HG02610 (cell line): ENCODE results near the gene ZNF266.
A peak's percentile ranks its signal among the peaks of the same experiment; 100 is the strongest.

Source experiments
- ATAC-seq: cut with Tn5 transposase; IDR thresholded peaks from one replicate; pipeline ENCODE4 v1.9.1; 2021; ENCODE audit warnings: mild to moderate bottlenecking, moderate library complexity; ENCODE audit not compliant: unreplicated experiment

The ZNF266 gene

GRCh38 chr19:9435279-9436268 is at the start of gene ZNF266:
ZNF266 (minus strand) TSS chr19:9435573; CDS start chr19:9420089, 15,484 bp downstream.
- ATAC-seq = peak; percentile 92

GRCh38 chr19:9485140-9485539 is 49.8 kb upstream of the ZNF266 start:
- no peak for ATAC-seq

DNA sequence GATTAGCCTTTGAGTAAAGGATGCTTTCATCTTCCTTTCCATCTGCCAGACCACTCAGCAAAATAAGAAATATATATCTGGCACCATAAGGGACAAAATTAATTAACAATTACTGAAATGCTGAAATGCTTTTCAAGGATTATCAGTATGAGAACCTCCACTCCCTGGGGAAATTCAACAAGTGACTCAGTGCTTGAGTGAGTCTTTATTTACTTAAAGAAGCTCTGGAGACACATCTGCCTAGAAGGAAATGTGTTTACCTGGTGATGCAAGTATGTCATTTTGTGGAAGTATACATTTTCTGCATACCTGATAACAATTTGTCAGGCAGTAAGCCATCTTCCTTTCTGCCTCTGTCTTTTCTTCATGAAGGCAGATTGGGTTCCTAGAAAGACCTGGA is 39.6 kb upstream of the ZNF266 start:
- no peak for ATAC-seq

- no peak for ATAC-seq
Measured at GRCh38 chr19:9467161-9467560, 31.8 kb upstream of the ZNF266 start.

- ATAC-seq = no peak
Measured at GRCh38 chr19:9461938-9462337, 26.6 kb upstream of the ZNF266 start.

- ATAC-seq = no peak
Measured at GRCh38 chr19:9456018-9456689, 20.8 kb upstream of the ZNF266 start.

DNA sequence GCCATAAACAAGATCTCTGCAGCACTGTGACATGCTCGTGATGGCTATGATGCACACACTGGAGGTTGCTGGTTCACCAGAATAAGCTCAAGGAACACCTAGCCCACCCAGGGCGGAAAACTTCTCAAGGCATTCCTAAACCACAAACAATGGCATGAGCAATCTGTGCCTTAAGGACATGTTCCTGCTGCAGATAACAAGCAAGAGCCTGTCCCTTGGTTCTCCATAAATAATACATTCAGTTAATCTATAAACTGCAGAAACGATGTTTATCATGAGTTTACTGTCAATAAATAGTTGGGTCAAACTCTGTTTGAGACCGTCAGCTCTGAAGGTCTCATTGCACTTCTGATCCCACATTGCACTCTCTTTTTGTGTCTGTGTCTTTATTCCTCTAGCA is 18.6 kb upstream of the ZNF266 start:
- ATAC-seq = no peak

GRCh38 chr19:9445037-9445436 is 9.7 kb upstream of the ZNF266 start:
- no peak for ATAC-seq

DNA sequence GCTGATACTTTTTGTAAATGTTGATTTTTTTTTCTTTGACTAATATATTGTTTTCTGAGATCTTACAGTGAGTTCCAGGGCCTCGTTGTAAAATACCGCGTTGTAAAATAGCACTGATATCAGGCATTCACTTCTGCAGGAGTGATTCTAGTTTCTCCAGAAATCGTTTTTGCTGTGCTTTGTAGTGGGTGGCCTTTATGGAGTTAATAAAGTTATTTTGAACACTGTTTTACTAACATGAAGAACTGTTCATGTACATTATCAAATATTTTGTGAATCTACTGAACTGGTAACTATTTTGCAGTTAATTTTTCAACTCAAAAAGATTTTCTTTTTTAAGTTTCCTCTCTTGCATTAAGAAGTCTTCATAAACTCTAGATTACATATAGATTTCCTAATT is 985 bp upstream of the ZNF266 start:
- ATAC-seq = no peak

- ATAC-seq = no peak
Measured at GRCh38 chr19:9431475-9431874, 3.9 kb downstream of the ZNF266 start.

DNA sequence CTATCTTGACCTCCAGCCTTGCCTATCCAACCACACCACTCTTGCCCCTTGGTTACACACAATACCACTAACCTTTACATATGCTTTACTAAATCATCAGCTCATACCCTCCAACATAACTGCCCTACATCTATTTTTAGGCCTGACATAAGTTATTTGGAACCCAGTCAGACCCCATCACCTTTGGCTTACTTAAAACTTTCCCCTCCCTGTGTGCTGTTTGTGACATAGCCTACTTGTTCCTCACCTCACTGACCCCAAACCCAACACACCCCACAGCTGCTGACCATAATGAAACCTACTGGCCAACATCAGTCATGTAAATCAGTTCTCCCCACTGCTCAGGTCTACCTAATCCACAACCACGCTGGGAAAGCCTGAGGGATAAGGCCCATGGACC is 4.9 kb downstream of the ZNF266 start:
- no peak for ATAC-seq

- ATAC-seq = no peak
Measured at GRCh38 chr19:9427941-9428340, 7.4 kb downstream of the ZNF266 start.

GRCh38 chr19:9413240-9413954 is 22.0 kb downstream of the ZNF266 start:
- no peak for ATAC-seq

DNA sequence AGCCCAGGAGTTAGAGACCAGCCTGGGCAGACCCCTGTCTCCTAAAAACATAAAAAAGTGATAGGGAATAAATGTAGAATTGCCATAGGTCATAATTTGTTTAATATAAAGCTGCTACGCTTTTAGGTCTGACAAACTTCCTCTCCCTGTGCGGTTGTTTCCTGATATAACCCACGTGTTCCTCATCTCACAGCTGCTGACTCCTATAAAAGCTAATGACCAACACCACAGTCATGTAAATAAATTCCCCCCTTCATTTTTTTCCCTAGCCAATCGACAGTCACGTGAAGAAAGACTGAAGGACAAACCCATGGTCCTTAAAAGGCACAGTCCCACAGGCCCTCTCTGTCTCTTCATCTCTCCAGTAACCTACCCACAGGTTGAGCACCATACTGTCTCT is 27.5 kb downstream of the ZNF266 start:
- no peak for ATAC-seq

- no peak for ATAC-seq
Measured at GRCh38 chr19:9406798-9407352, 28.5 kb downstream of the ZNF266 start.

GRCh38 chr19:9381361-9381785 is 54.0 kb downstream of the ZNF266 start:
- no peak for ATAC-seq

- ATAC-seq = no peak
Measured at GRCh38 chr19:9370738-9371619, 64.4 kb downstream of the ZNF266 start.

- no peak for ATAC-seq
Measured at GRCh38 chr19:9362905-9363304, 72.5 kb downstream of the ZNF266 start, which contains the start of gene ZNF177. ZNF177 (plus strand) TSS chr19:9363013; CDS start chr19:9378312, 15,299 bp downstream.
